OCI-LY1 (cell line): Measurements from ENCODE around the gene DAPK2.

Source experiments
- H2AFZ ChIP-seq: fragments of 200-600 bp; sonication (generic), shearing (Covaris generic); 2 replicates; pipeline ENCODE4 v1.6.0; 2014; ENCODE audit warnings: antibody characterized with exemption, mild to moderate bottlenecking, low read length
- H3F3A ChIP-seq: fragments of 200-600 bp; sonication (generic), shearing (Covaris generic); 2 replicates; pipeline ENCODE4 v1.6.0; 2014; ENCODE audit warnings: mild to moderate bottlenecking, antibody characterized with exemption, low read length, moderate library complexity; ENCODE audit not compliant: insufficient read depth
- H3K27ac ChIP-seq: fragments of 200-600 bp; sonication (generic); 2 replicates; pipeline ENCODE4 v1.5.1; 2014; ENCODE audit warnings: low read length, mixed run types, mild to moderate bottlenecking, low read depth; ENCODE audit not compliant: poor library complexity, severe bottlenecking
- H3K27me3 ChIP-seq: fragments of 200-600 bp; sonication (generic); 2 replicates; pipeline ENCODE4 v1.6.0; 2014; ENCODE audit warnings: antibody characterized with exemption, mild to moderate bottlenecking, low read length, moderate library complexity; ENCODE audit not compliant: insufficient read depth
- H3K36me3 ChIP-seq: fragments of 200-600 bp; sonication (generic); 2 replicates; pipeline ENCODE4 v1.6.1; 2014; ENCODE audit warnings: mild to moderate bottlenecking, antibody characterized with exemption, low read length, moderate library complexity, mixed read lengths; ENCODE audit not compliant: insufficient read depth
- H3K4me1 ChIP-seq: fragments of 200-600 bp; sonication (generic); 2 replicates; pipeline ENCODE4 v1.5.1; 2014; ENCODE audit warnings: mild to moderate bottlenecking, low read length, moderate library complexity; ENCODE audit not compliant: insufficient read depth, severe bottlenecking
- H3K4me2 ChIP-seq: fragments of 200-600 bp; sonication (generic), shearing (Covaris generic); 2 replicates; pipeline ENCODE4 v1.6.1; 2014; ENCODE audit warnings: low read length
- H3K4me3 ChIP-seq: fragments of 200-600 bp; sonication (generic); 2 replicates; pipeline ENCODE4 v1.5.1; 2014; ENCODE audit warnings: low read length, low read depth, mild to moderate bottlenecking, mixed read lengths; ENCODE audit not compliant: poor library complexity, severe bottlenecking
- H3K79me2 ChIP-seq: fragments of 200-600 bp; shearing (Covaris generic); 2 replicates; pipeline ENCODE4 v1.6.1; 2016; ENCODE audit warnings: mixed run types, low read length, mixed read lengths; ENCODE audit not compliant: insufficient read depth
- H3K9ac ChIP-seq: fragments of 200-600 bp; sonication (generic), shearing (Covaris generic); 2 replicates; pipeline ENCODE4 v1.6.1; 2014; ENCODE audit warnings: mild to moderate bottlenecking, low read length, mixed read lengths
- H3K9me2 ChIP-seq: fragments of 200-600 bp; sonication (generic), shearing (Covaris generic); 2 replicates; pipeline ENCODE4 v1.6.1; 2014; ENCODE audit warnings: low read depth, mild to moderate bottlenecking, low read length, mixed read lengths
- H3K9me3 ChIP-seq: fragments of 200-600 bp; shearing (Covaris generic); 2 replicates; pipeline ENCODE4 v1.6.1; 2014; ENCODE audit warnings: low read length, mixed read lengths
- H4K20me1 ChIP-seq: fragments of 200-600 bp; sonication (generic), shearing (Covaris generic); 2 replicates; pipeline ENCODE4 v1.6.0; 2016; ENCODE audit warnings: mild to moderate bottlenecking, low read length; ENCODE audit not compliant: insufficient read depth
- EZH2 ChIP-seq: fragments of 200-600 bp; sonication (generic), shearing (Covaris generic); IDR thresholded peaks from 2 replicates; pipeline ENCODE4 v1.8.0; 2017; ENCODE audit warnings: borderline replicate concordance, mixed run types, mild to moderate bottlenecking, antibody characterized with exemption, low read length, moderate library complexity, mixed read lengths
- TF ChIP-seq, protein P1 (sequence below): fragments of 200-600 bp; sonication (generic), shearing (Covaris generic); IDR thresholded peaks from 2 replicates; pipeline ENCODE4 v1.5.1; 2017; ENCODE audit warnings: mild to moderate bottlenecking, antibody characterized with exemption, low read length, moderate library complexity, mixed read lengths

DAPK2 gene

DNA sequence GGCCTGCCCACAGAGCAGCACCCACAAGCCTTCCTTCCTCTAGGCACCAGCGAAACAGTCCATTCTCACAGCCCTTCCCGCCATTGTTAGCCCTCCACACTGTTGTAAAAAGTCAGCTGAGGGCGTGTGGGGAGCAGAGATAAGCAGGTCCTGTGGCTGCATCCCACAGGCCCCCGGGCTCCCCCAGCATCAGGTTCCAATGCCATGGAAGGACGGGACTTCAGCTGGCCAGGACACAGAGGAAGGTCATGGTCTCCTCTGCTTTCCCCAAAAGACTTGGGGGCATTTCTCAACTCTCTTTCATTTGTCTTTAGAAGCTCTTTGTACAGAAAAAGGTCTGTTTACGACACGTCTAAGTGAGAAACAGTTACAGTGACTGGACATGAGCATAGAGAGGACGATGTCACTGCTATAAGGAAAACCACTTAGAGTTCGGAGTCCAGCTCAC lies 127.4 kb downstream of the DAPK2 start:
- no peaks in the 10 kb centered on the region for H3K4me1 ChIP-seq
- no peaks in the 10 kb centered on the region for H3K79me2 ChIP-seq
- no peaks in the 10 kb centered on the region; the same call in 1 of the 2 replicates for H3K27me3 ChIP-seq
- H3K4me3 ChIP-seq, result no peak overlapping the region
- H3K9ac ChIP-seq, result no peak overlapping the region
- H3K36me3 ChIP-seq, result no peaks in the 10 kb centered on the region
- H3K4me2 ChIP-seq, result no peak overlapping the region
- no peaks in the 10 kb centered on the region for H4K20me1 ChIP-seq
- no peaks in the 10 kb centered on the region for H3K9me3 ChIP-seq
- no peaks in the 10 kb centered on the region for H3K9me2 ChIP-seq
- TF ChIP-seq, protein P1, sequence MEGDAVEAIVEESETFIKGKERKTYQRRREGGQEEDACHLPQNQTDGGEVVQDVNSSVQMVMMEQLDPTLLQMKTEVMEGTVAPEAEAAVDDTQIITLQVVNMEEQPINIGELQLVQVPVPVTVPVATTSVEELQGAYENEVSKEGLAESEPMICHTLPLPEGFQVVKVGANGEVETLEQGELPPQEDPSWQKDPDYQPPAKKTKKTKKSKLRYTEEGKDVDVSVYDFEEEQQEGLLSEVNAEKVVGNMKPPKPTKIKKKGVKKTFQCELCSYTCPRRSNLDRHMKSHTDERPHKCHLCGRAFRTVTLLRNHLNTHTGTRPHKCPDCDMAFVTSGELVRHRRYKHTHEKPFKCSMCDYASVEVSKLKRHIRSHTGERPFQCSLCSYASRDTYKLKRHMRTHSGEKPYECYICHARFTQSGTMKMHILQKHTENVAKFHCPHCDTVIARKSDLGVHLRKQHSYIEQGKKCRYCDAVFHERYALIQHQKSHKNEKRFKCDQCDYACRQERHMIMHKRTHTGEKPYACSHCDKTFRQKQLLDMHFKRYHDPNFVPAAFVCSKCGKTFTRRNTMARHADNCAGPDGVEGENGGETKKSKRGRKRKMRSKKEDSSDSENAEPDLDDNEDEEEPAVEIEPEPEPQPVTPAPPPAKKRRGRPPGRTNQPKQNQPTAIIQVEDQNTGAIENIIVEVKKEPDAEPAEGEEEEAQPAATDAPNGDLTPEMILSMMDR, result no peak
- TF ChIP-seq EZH2, result no peak
- no peak overlapping the region for H2AFZ ChIP-seq
- no peaks in the 10 kb centered on the region for H3F3A ChIP-seq
- no peak overlapping the region for H3K27ac ChIP-seq

DNA sequence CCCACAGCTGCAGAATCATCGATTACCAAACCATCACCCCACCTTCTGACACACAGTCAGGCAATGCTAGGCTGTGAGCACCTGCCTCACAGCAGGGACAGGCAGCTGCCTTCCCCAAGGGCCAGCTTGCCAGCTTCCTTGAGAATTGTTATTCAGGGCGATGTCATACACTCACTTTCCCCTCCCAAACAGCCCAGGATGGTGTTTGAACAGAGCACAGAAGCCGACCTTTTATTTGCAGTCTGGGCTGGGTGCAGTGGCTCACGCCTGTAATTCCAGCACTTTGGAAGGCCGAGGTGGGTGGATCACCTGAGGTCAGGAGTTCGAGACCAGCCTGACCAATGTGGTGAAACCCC lies 128.0 kb downstream of the DAPK2 start:
- H3K4me3 ChIP-seq, result no peak overlapping the region
- TF ChIP-seq EZH2, result no peak
- TF ChIP-seq, protein P1, result no peak
- no peaks in the 10 kb centered on the region for H4K20me1 ChIP-seq
- no peaks in the 10 kb centered on the region for H3K4me1 ChIP-seq
- H3F3A ChIP-seq, result no peaks in the 10 kb centered on the region
- no peaks in the 10 kb centered on the region for H3K9me3 ChIP-seq
- no peaks in the 10 kb centered on the region for H3K9me2 ChIP-seq
- no peak overlapping the region for H3K9ac ChIP-seq
- no peak overlapping the region for H3K4me2 ChIP-seq
- H3K27me3 ChIP-seq, result no peaks in the 10 kb centered on the region; the same call in 1 of the 2 replicates
- H2AFZ ChIP-seq, result no peak overlapping the region
- no peak overlapping the region for H3K27ac ChIP-seq
- no peaks in the 10 kb centered on the region for H3K79me2 ChIP-seq
- H3K36me3 ChIP-seq, result no peaks in the 10 kb centered on the region

DNA sequence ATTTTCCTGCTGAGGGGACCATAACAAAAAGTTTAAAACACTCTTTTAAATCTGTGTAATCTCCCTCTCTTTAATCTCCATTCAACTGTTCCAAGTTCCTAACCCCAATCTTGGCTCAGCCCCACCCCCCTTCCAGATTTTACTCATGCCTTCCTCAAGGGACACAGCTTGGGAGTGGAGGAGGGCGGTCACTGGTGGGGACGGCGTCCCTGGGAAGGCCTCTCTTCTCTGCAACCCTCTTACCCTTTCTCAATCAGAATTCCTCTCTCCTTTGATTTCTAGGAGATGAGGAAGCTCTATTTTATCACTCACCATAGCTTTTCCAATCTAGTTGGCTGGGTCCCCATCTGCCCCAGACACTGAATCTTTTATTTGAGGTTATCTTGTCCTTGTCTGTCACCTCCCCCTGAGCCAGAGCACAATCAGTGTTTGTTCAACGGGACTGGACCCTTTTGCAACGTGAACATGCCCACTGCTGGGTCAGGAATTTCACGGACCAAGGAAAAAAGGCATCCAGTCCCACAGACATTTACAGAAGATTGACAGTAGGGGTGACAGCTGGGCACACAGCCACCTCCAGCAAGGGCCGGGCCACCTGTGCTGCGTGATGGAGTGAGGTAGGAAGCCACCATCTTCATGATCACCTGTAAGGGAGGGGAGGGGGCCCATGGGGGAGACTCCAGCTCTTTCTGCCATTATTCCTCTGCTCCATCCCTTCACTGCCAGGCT lies 128.5 kb downstream of the DAPK2 start:
- Histone ChIP-seq H3K79me2 (no peaks in the 10 kb centered on the region), H3K27me3 (no peaks in the 10 kb centered on the region; the same call in 1 of the 2 replicates), H3K4me3 (no peak overlapping the region), H3K9me2 (no peaks in the 10 kb centered on the region), H3K27ac (no peak overlapping the region), H2AFZ (no peak overlapping the region), H3K9me3 (no peaks in the 10 kb centered on the region), H3K4me2 (no peak overlapping the region), H3K36me3 (no peaks in the 10 kb centered on the region), H3F3A (no peaks in the 10 kb centered on the region), H3K4me1 (no peaks in the 10 kb centered on the region), H3K9ac (no peak overlapping the region), H4K20me1 (no peaks in the 10 kb centered on the region)
- TF ChIP-seq, protein P1, result no peak
- TF ChIP-seq EZH2, result no peak
